Epithelial cell of prostate (primary cell): Measurements from ENCODE around the gene SH3D19.

ENCODE experiments used
- DNase-seq: peaks from one replicate; pipeline ENCODE4 v3.0.0-alpha.2; 2011; ENCODE audit warnings: low read depth, low spot score
- H3K27ac ChIP-seq: fragments of 450-650 bp; 2 replicates; pipeline ENCODE4 v1.5.1; 2017; ENCODE audit warnings: mild to moderate bottlenecking

Gene SH3D19

GRCh38 chr4:151205722-151206121 is 119.7 kb downstream of the SH3D19 start:
- DNase-seq, result no peak
- no peak overlapping the region for H3K27ac ChIP-seq

DNA sequence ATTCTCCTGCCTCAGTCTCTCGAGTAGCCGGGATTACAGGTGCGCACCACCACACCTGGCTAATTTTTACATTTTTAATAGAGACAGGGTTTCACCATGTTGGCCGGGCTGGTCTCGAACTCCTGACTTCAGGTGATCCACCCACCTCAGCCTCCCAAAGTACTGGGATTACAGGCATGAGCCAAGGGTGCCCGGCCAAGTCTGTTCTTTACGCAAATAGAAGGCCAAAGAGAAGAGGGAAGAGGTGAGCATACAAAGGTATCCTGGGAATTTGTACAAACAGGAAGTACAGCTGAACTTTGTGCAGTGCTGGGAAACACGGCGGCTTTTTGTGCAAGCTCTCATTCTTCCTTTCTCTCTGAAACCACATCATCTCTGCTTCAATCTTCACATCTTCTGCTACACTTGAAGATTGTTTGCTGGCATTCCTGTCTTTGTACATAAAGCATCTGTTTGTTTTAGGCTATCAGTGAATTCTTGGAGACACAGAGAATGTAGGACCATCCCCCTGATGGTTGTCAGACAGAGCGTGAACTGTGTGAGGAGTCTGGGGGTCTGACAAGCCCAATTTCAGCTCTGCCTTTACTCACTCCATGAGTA is 120.4 kb downstream of the SH3D19 start:
- DNase-seq, result no peak
- no peak overlapping the region for H3K27ac ChIP-seq

- DNase-seq, result no peak
- H3K27ac ChIP-seq, result no peak overlapping the region
Measured at GRCh38 chr4:151202851-151203455, 122.5 kb downstream of the SH3D19 start.

GRCh38 chr4:151202381-151202780 is 123.0 kb downstream of the SH3D19 start:
- no peak for DNase-seq
- no peak overlapping the region for H3K27ac ChIP-seq

DNA sequence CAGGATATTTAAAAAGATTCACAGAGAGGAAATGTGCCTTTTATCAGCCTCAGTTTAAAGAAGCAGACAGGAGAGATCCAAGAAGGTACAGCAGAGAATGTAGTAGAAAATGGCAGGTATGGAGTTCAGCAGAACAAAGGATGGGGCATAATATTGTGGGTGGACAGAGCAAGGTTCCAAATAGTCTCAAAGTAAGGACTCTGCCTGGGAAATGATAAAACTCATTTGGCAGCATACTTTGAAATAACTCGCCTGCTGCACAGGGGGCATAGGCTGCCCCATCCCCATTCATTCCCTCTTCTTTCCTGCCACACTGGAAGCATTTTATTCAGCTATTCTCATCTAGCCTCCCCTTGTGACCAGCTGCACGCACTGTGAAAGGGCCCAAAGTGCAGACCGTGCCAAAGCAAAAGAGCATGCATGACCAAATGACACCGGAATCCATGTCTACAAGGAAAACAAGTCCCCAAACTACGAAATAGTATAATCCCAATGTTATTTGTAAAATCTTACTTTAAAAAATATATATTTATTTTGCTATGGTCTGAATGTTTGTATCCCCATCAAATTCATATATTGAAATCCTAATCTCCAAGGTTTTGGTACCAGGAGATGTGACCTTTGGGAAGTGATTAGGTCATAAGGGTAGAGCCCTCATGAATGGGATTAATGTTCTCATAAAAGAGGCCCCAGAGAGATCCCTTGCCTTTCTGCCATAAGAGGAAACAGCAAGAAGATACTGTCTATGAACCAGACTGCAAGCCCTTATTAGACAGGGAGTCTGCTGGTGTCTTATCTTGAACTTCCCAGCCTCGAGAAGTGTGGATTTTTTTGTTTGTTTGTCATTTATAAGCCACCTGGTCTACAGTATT is 125.8 kb downstream of the SH3D19 start:
- DNase-seq, result no peak
- H3K27ac ChIP-seq, result no peak overlapping the region

- no peak for DNase-seq
Measured at GRCh38 chr4:151198748-151199147, 126.7 kb downstream of the SH3D19 start.

GRCh38 chr4:151197247-151197646 is 128.2 kb downstream of the SH3D19 start:
- H3K27ac ChIP-seq, result peak overlapping the region; percentile 88
- DNase-seq, result no peak

More at GRCh38 chr4:151198748-151199147, 126.7 kb downstream of the SH3D19 start:
- H3K27ac ChIP-seq, result no peak overlapping the region

DNA sequence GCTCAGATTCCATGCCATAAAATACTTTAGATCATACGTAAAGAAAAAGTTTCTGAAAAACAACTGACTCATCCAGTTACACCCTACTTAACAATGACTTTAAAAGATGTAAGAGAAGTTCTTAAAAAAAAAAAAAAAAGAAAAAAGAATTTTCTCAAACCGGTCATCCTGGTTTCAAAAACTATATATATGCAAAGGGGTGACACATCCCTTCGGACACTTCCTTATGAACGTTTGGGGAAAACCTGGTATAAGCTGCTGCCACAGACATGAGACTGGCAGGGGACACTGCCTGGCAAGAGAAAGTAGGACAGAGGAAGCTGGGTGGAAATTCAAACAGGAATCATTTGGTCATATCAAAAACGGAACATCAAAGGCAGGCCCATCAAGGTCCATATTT is 129.6 kb downstream of the SH3D19 start:
- peak; percentile 77 for DNase-seq
- H3K27ac ChIP-seq, result peak overlapping the region; percentile 88

DNA sequence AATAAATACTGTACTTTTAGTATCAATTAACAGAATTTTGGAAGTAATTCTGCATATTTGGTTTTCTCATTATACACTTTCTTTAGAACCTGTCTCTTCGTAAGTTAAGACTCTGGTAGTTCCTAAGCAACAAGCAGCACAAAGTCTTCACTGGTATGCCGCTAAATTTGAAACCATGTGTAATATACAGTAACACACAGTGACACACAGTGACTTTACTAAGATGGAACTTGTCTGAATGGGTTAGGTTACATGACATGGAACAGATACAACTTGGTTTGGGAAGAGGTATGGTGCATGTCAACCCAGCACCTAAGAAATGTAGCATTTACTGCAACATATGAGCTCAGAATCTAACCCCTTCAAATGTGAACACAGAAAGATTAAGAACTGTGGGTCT is 132.0 kb downstream of the SH3D19 start:
- H3K27ac ChIP-seq, result no peak overlapping the region
- no peak for DNase-seq

DNA sequence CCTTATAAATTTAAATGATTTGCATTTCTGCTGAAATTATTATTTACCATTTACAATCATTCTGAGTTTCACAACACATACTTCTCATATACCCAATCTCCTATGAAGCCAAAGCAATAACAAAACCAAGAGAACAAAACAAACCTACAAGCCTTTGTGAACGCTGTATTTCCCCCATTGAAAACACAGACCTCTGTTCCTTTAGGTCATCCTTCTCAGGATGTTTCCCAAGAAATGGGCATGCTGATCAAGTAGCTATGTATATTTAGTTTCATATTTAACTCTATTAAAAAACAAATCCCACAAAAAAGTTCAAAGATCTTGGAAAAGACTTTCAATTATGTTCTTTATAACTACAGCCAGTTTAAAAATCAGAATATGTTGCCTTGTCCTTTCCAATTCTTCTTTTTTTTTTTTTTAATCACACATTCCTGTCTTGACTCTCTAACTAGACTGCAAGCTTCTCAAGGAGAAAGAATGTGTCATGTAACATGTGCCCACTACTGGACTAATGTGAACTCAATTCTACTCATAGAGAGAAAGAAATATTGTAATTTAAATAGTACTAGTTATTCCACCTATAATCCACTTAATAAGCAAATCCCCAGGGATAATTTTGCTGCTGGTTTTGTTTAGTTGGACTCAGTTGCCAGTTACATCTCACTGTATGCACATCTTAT is 132.7 kb downstream of the SH3D19 start:
- no peak overlapping the region for H3K27ac ChIP-seq

GRCh38 chr4:151184523-151185458 is 140.6 kb downstream of the SH3D19 start:
- no peak overlapping the region for H3K27ac ChIP-seq

More for the DNA sequence above, 132.7 kb downstream of the SH3D19 start:
- no peak for DNase-seq

GRCh38 chr4:151182455-151182996 is 142.9 kb downstream of the SH3D19 start:
- no peak overlapping the region for H3K27ac ChIP-seq
- DNase-seq, result no peak

More at GRCh38 chr4:151184523-151185458, 140.6 kb downstream of the SH3D19 start:
- DNase-seq, result no peak

DNA sequence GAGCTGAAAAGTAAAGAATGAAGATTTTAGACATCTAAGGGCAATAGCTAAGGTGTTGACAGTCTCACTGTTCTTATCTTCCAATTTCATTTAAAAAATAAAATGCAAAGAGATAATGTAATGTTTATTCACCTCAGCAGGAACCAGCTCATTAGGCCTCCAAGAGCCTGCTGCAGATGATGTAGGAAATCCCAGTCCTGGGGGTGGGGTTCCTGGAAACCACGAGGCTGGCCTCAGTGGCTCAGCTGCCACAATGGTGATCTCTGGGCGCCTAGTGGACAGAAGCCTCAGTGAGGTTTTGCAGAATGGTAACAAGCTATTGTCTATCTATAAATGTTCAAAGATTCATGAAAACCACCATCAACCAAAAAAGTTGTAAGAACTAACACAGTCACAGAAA is 148.7 kb downstream of the SH3D19 start:
- H3K27ac ChIP-seq, result no peak overlapping the region
- no peak for DNase-seq

DNA sequence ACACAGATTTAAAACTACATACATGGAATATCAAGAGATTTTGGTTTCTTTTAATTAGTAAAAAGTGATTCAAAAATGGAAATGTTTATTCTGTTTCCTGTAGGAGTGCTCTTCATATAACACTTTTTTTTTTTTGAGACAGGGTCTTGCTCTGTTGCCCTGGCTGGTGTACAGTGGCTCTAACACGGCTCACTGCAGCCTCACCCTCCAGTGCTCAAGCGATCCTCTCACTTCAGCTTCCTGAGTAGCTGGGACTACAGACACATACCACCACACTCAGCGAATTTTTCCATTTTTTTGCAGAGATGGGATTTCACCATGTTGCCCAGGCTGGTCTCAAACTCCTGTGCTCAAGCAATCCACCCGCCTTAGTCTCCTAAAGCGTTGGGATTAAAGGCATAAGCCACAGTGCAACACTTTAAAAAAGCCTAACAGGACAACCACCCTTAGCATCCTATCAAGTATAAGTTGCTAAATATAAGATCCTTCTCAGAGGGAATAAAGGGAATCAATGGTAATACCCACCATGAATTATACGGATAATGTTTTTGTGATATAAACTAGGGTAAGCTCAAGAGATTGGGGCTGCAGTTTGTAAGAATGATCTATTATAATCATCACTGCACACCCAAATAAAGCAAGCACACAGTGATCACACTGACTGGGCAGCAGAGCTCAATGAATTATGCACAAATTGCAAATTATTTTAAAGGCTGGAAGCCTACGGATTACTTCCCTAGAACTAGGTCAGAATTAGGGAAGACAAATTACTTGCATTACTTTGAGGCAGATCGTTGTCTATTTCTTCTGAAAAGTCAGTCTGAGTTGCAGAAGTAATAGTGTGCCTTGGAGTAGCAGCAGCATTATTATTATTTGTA is 149.4 kb downstream of the SH3D19 start:
- no peak overlapping the region for H3K27ac ChIP-seq
- no peak for DNase-seq

DNA sequence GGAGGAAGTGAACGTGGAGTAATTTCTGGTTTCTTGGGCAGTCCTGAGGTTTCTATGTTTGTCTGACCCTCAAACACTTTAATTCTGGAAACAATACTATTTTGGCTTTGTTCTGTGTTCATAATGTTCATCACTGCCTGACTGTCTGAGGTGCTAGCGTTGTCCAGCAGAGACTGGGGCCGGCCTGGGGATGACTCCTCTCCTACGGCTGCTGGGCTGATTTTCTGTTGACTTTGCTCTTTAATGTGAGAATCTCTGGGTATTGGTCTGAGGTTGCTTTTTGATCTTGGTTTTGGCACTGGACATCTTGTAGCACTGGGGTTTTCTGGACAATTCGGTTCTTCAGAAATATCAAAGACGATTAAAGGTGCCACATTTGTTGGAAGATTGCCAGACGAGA is 150.2 kb downstream of the SH3D19 start:
- no peak for DNase-seq
- H3K27ac ChIP-seq, result no peak overlapping the region

- DNase-seq, result no peak
- no peak overlapping the region for H3K27ac ChIP-seq
Measured at GRCh38 chr4:151174784-151175183, 150.6 kb downstream of the SH3D19 start.

DNA sequence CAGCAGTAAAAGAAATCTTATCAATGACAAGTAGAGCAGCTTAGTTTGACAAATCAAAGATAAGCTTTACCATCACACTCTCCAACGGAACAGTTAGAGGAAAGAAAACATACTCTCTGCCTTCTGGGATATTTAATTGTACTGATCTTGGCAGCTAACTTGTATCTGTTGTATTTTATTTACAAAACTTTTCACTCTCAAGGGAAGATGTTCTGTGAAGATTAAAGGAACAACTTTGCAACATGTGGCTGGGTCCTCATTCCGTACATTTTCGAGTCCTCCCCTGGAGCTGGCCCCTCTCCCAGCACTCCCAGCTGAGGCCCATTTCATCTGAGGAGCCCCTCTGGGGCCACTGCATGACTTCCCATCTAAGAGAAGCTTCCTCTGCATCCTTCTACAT is 151.5 kb downstream of the SH3D19 start:
- H3K27ac ChIP-seq, result no peak overlapping the region
- no peak for DNase-seq

- no peak for DNase-seq
- no peak overlapping the region for H3K27ac ChIP-seq
Measured at GRCh38 chr4:151169900-151170299, 155.5 kb downstream of the SH3D19 start.
